SK-N-SH (cell line): ENCODE measurements around the gene IL15. TPM values are rescaled to one million over a fixed set of nuclear protein-coding genes. Genes with fewer than 3 reads are reported as not detected.

ENCODE experiments used
- CTCF ChIA-PET: fragments of 300-600, 350-600 bp; formaldehyde crosslinking; extraction: SDS; loops from one replicate; lab custom pipeline; 2021; lab: Yijun Ruan, JAX
- POLR2A ChIA-PET: fragments of 350-600 bp; sonication (Branson Sonifier 250); formaldehyde crosslinking; extraction: SDS; loops from one replicate; lab custom pipeline; 2020; ENCODE audit warnings: antibody characterized with exemption, inconsistent platforms; lab: Yijun Ruan, JAX
- DNase-seq: peaks from one replicate; pipeline ENCODE4 v3.0.0; 2012
- H2AFZ ChIP-seq: fragments of 200-600 bp; sonication (generic); 2 replicates; pipeline ENCODE4 v1.8.1; 2016; ENCODE audit warnings: antibody characterized with exemption, mild to moderate bottlenecking, low read depth
- H3F3A ChIP-seq: fragments of 200-600 bp; sonication (generic); replicated peaks from 2 replicates; pipeline ENCODE3; 2016; ENCODE audit warnings: antibody characterized with exemption, mild to moderate bottlenecking; ENCODE audit not compliant: insufficient read depth
- H3K27ac ChIP-seq, 2 experiments: fragments of 200-500 bp in 1 of 2; fragments of 200-600 bp in 1 of 2; sonication (Bioruptor generic) in 1 of 2; sonication (generic), shearing (Covaris generic) in 1 of 2; 2 replicates each; pipeline versions ENCODE4 v1.5.1 to v1.6.1; 2014 to 2016; ENCODE audit warnings: low read depth in 2 of 2, inconsistent platforms in 1 of 2, low read length in 1 of 2, mild to moderate bottlenecking in 1 of 2, mixed read lengths in 1 of 2
- H3K27me3 ChIP-seq: fragments of 200-600 bp; sonication (generic), shearing (Covaris generic); 2 replicates; pipeline ENCODE4 v1.6.1; 2016; ENCODE audit warnings: mixed run types; ENCODE audit not compliant: insufficient read depth
- H3K36me3 ChIP-seq, 2 experiments: fragments of 200-500 bp in 1 of 2; fragments of 200-600 bp in 1 of 2; sonication (Bioruptor generic) in 1 of 2; sonication (generic) in 1 of 2; replicated peaks in 1 of 2; 2 replicates each; pipeline versions ENCODE3 to v1.5.1; 2014 to 2016; ENCODE audit warnings: low read length in 1 of 2, mild to moderate bottlenecking in 1 of 2; ENCODE audit not compliant: insufficient read depth in 2 of 2, control insufficient read depth in 1 of 2
- H3K4me1 ChIP-seq, 2 experiments: fragments of 200-500 bp in 1 of 2; fragments of 200-600 bp in 1 of 2; sonication (Bioruptor generic) in 1 of 2; sonication (generic), shearing (Covaris generic) in 1 of 2; 2 replicates each; pipeline versions ENCODE4 v1.5.1 to v1.6.1; 2014 to 2016; ENCODE audit warnings: low read depth in 1 of 2, low read length in 1 of 2, mixed run types in 1 of 2; ENCODE audit not compliant: insufficient read depth in 2 of 2, control insufficient read depth in 1 of 2
- H3K4me2 ChIP-seq: fragments of 200-600 bp; sonication (generic), shearing (Covaris generic); 2 replicates; pipeline ENCODE4 v1.6.1; 2017; ENCODE audit warnings: mixed run types
- H3K4me3 ChIP-seq, 2 experiments: fragments of 200-500 bp in 1 of 2; fragments of 200-600 bp in 1 of 2; sonication (Bioruptor generic) in 1 of 2; sonication (generic), shearing (Covaris generic) in 1 of 2; 2 replicates each; pipeline versions ENCODE4 v1.5.1 to v1.8.1; 2014 to 2016; ENCODE audit warnings: low read depth in 2 of 2, inconsistent platforms in 1 of 2, low read length in 1 of 2, mild to moderate bottlenecking in 1 of 2, mixed read lengths in 1 of 2, moderate library complexity in 1 of 2
- H3K79me2 ChIP-seq: fragments of 200-600 bp; sonication (generic); 2 replicates; pipeline ENCODE4 v1.8.1; 2017; ENCODE audit warnings: mild to moderate bottlenecking; ENCODE audit not compliant: insufficient read depth
- H3K9ac ChIP-seq: fragments of 200-600 bp; sonication (generic); 2 replicates; pipeline ENCODE4 v1.6.1; 2017; ENCODE audit warnings: mixed run types
- H3K9me2 ChIP-seq: fragments of 200-600 bp; sonication (generic); 2 replicates; pipeline ENCODE4 v1.6.1; 2017; ENCODE audit warnings: mixed run types
- H3K9me3 ChIP-seq: fragments of 200-600 bp; sonication (generic); 2 replicates; pipeline ENCODE4 v1.6.1; 2017; ENCODE audit warnings: mixed run types, mild to moderate bottlenecking, moderate library complexity
- H4K20me1 ChIP-seq: fragments of 200-600 bp; sonication (generic); 2 replicates; pipeline ENCODE4 v1.6.1; 2017; ENCODE audit warnings: mild to moderate bottlenecking, mixed run types; ENCODE audit not compliant: insufficient read depth
- CHD2 ChIP-seq: fragments of 150-350 bp; IDR thresholded peaks from 2 replicates; pipeline ENCODE4 v1.6.1; 2018; ENCODE audit warnings: low read length; ENCODE audit not compliant: partially characterized antibody
- EP300 ChIP-seq, 2 experiments: IDR thresholded peaks; 2 replicates each; pipeline versions ENCODE4 v1.4.0 to v1.6.1; 2012; ENCODE audit warnings: borderline replicate concordance in 1 of 2, low read depth in 1 of 2, low read length in 1 of 2
- EZH2phosphoT487 ChIP-seq: fragments of 200-600 bp; sonication (generic); IDR thresholded peaks from 2 replicates; pipeline ENCODE4 v1.6.1; 2017; ENCODE audit warnings: low read depth, mixed run types, mild to moderate bottlenecking, antibody characterized with exemption, moderate library complexity, borderline replicate concordance
- FOSL2 ChIP-seq: IDR thresholded peaks from 2 replicates; pipeline ENCODE4 v1.4.0; 2012; ENCODE audit warnings: low read depth, mild to moderate bottlenecking, moderate library complexity, borderline replicate concordance
- FOXJ3 ChIP-seq: sonication (generic); formaldehyde crosslinking; IDR thresholded peaks from 2 replicates; pipeline ENCODE4 v1.5.1; 2020; ENCODE audit warnings: mild to moderate bottlenecking, missing genetic modification reagents
- GATA2 ChIP-seq: sonication (generic); formaldehyde crosslinking; IDR thresholded peaks from 2 replicates; pipeline ENCODE4 v1.5.0; 2020; ENCODE audit warnings: mild to moderate bottlenecking, missing genetic modification reagents
- MEF2A ChIP-seq: IDR thresholded peaks from 2 replicates; pipeline ENCODE4 v1.4.0; 2012; ENCODE audit warnings: low read depth, borderline replicate concordance
- NFIC ChIP-seq: IDR thresholded peaks from 2 replicates; pipeline ENCODE4 v1.4.0; 2012; ENCODE audit warnings: borderline replicate concordance
- NRF1 ChIP-seq: IDR thresholded peaks from 2 replicates; pipeline ENCODE4 v1.6.1; 2012; ENCODE audit warnings: low read depth, mild to moderate bottlenecking, low read length
- RAD21 ChIP-seq: IDR thresholded peaks from 2 replicates; pipeline ENCODE4 v1.6.1; 2012; ENCODE audit warnings: mild to moderate bottlenecking, low read length
- RCOR1 ChIP-seq: fragments of 150-350 bp; IDR thresholded peaks from 2 replicates; pipeline ENCODE4 v1.6.1; 2017; ENCODE audit warnings: antibody characterized with exemption, low read length
- RXRA ChIP-seq: IDR thresholded peaks from 2 replicates; pipeline ENCODE4 v1.4.0; 2012; ENCODE audit warnings: low read depth, mild to moderate bottlenecking, borderline replicate concordance
- TAF1 ChIP-seq: IDR thresholded peaks from 2 replicates; pipeline ENCODE4 v1.6.1; 2012; ENCODE audit warnings: low read depth, mild to moderate bottlenecking, low read length, moderate library complexity, borderline replicate concordance
- TCF12 ChIP-seq: IDR thresholded peaks from 2 replicates; pipeline ENCODE4 v1.4.0; 2012
- WGBS: methylation state at CpG from one replicate; pipeline ENCODE4 v1.1.6; 2017; ENCODE audit warnings: low lambda C conversion rate; 5-methylcytosine and 5-hydroxymethylcytosine counted together
- polyA plus RNA-seq, 3 experiments: library from polyadenylated mRNA; depleted of rRNA; stranded (reverse); fragments of >200 nt; gene quantifications; 2 replicates each; pipeline ENCODE4 v1.2.3, GENCODE V29; 2012
- TF ChIP-seq, protein P1 (sequence below): IDR thresholded peaks from 2 replicates; pipeline ENCODE4 v1.6.1; 2012; ENCODE audit warnings: mild to moderate bottlenecking, low read depth, low read length, moderate library complexity
- TF ChIP-seq, protein P2 (sequence below): fragments of 150-350 bp; IDR thresholded peaks from 2 replicates; pipeline ENCODE4 v1.6.1; 2016; ENCODE audit warnings: mild to moderate bottlenecking, low read depth, low read length

The IL15 gene
- polyA plus RNA-seq, 1 of the 3 experiments (the other 2 are of a cell fraction) = 3.7 TPM

DNA sequence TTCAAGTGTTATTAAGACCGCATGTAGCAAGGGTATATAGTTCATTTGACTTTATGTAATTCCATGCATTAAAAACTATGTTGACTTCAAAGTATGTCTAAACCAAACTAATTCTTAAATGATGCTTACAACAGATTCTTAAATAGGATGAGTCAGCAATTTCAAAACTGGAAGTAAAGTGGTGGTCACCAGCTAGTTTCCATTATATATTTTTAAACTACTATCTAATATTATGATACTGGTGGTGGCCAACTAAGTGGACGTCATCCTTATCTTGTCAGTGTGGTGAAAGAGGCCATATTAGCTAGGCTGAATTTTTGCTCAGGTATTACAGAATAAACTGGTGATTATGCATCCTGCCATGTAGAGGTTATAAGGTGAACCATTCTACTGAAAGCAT is 1.2 kb downstream of the IL15 start:
- 74% methylated on average over 2 of the region's 2 CpGs for WGBS
- DNase-seq = no peak
- peaks cover 4% of the 10 kb centered on the region; the same call in 1 of the 2 replicates for H3K79me2 ChIP-seq
- ChIA-PET CTCF (interaction anchor here (1.0 to 2.6 kb wide), 3 partner anchors 20 to 331 kb away, joined by 3 to 8 read pairs (median 3); no protein-coding TSS in a partner anchor), POLR2A (no interaction called here)
- peaks cover 0 to 7% of the 10 kb centered on the region in 2 experiments; a peak in 3 of 4 replicates for H3K4me1 ChIP-seq
- H3K4me3 ChIP-seq = peak overlapping the region; percentile 87 to 88; a peak in 3 of 4 replicates
- no peaks in the 10 kb centered on the region for H3K36me3 ChIP-seq
- H3F3A ChIP-seq = peaks cover under 1% of the 10 kb centered on the region
- no peaks in the 10 kb centered on the region for H3K9me3 ChIP-seq
- H3K9ac ChIP-seq = peak overlapping the region; percentile 81; the same call in 1 of the 2 replicates
- H4K20me1 ChIP-seq = no peaks in the 10 kb centered on the region
- H3K4me2 ChIP-seq = peak overlapping the region; percentile 75
- no peak overlapping the region; a peak in 1 of 4 replicates for H3K27ac ChIP-seq
- H3K9me2 ChIP-seq = no peaks in the 10 kb centered on the region
- H3K27me3 ChIP-seq = no peaks in the 10 kb centered on the region
- TF ChIP-seq RCOR1 (no peak), FOSL2 (no peak), RXRA (no peak), TAF1 (no peak), TCF12 (no peak), GATA2 (CRISPR knock-in tag) (no peak), MEF2A (no peak), NRF1 (no peak), FOXJ3 (CRISPR knock-in tag) (no peak), CHD2 (no peak), EP300 (IDR thresholded peaks at IDR 0.05; ENCODE audit: borderline replicate concordance in 1 of 2, low read depth in 1 of 2, low read length in 1 of 2) (no peak), EZH2phosphoT487 (no peak), RAD21 (no peak), NFIC (no peak)
- TF ChIP-seq, protein P1, sequence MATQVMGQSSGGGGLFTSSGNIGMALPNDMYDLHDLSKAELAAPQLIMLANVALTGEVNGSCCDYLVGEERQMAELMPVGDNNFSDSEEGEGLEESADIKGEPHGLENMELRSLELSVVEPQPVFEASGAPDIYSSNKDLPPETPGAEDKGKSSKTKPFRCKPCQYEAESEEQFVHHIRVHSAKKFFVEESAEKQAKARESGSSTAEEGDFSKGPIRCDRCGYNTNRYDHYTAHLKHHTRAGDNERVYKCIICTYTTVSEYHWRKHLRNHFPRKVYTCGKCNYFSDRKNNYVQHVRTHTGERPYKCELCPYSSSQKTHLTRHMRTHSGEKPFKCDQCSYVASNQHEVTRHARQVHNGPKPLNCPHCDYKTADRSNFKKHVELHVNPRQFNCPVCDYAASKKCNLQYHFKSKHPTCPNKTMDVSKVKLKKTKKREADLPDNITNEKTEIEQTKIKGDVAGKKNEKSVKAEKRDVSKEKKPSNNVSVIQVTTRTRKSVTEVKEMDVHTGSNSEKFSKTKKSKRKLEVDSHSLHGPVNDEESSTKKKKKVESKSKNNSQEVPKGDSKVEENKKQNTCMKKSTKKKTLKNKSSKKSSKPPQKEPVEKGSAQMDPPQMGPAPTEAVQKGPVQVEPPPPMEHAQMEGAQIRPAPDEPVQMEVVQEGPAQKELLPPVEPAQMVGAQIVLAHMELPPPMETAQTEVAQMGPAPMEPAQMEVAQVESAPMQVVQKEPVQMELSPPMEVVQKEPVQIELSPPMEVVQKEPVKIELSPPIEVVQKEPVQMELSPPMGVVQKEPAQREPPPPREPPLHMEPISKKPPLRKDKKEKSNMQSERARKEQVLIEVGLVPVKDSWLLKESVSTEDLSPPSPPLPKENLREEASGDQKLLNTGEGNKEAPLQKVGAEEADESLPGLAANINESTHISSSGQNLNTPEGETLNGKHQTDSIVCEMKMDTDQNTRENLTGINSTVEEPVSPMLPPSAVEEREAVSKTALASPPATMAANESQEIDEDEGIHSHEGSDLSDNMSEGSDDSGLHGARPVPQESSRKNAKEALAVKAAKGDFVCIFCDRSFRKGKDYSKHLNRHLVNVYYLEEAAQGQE = no peak
- TF ChIP-seq, protein P2, sequence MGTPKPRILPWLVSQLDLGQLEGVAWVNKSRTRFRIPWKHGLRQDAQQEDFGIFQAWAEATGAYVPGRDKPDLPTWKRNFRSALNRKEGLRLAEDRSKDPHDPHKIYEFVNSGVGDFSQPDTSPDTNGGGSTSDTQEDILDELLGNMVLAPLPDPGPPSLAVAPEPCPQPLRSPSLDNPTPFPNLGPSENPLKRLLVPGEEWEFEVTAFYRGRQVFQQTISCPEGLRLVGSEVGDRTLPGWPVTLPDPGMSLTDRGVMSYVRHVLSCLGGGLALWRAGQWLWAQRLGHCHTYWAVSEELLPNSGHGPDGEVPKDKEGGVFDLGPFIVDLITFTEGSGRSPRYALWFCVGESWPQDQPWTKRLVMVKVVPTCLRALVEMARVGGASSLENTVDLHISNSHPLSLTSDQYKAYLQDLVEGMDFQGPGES = no peak
- peak overlapping the region; percentile 86; the same call in 1 of the 2 replicates for H2AFZ ChIP-seq
